HepG2 (cell line): Measurements from ENCODE around the gene EEIG1. TPM values are rescaled to one million over a fixed set of nuclear protein-coding genes. Genes with fewer than 3 reads are reported as not detected.

Experiments
- DPF2 ChIP-seq: sonication (generic); formaldehyde crosslinking; IDR thresholded peaks from 2 replicates; pipeline ENCODE4 v1.4.0; 2020; ENCODE audit warnings: mild to moderate bottlenecking, low read depth, missing genetic modification reagents, borderline replicate concordance
- E2F5 ChIP-seq: sonication (generic); formaldehyde crosslinking; conservative IDR thresholded peaks from 2 replicates; pipeline ENCODE4 v1.4.0; 2020; ENCODE audit warnings: missing genetic modification reagents
- ELF1 ChIP-seq: sonication (generic); formaldehyde crosslinking; IDR thresholded peaks from 2 replicates; pipeline ENCODE4 v1.4.0; 2020; ENCODE audit warnings: missing genetic modification reagents
- HNRNPLL ChIP-seq: fragments of 200-400 bp; formaldehyde crosslinking; IDR thresholded peaks from 2 replicates; pipeline ENCODE4 v1.6.1; 2017; ENCODE audit warnings: mild to moderate bottlenecking, low read depth, low read length; ENCODE audit not compliant: poor library complexity, severe bottlenecking
- KDM1A ChIP-seq: IDR thresholded peaks from 2 replicates; pipeline ENCODE4 v1.6.1; 2016; ENCODE audit warnings: missing compliant biosample characterization
- LRRFIP1 ChIP-seq: sonication (generic); formaldehyde crosslinking; conservative IDR thresholded peaks from 2 replicates; pipeline ENCODE4 v1.4.0; 2020; ENCODE audit warnings: missing genetic modification reagents
- SKIL ChIP-seq: sonication (generic); formaldehyde crosslinking; IDR thresholded peaks from 2 replicates; pipeline ENCODE4 v1.8.0; 2022; ENCODE audit warnings: missing genetic modification reagents, mild to moderate bottlenecking, moderate library complexity, borderline replicate concordance
- SNAI1 ChIP-seq: sonication (generic); formaldehyde crosslinking; IDR thresholded peaks from 2 replicates; pipeline ENCODE4 v1.5.0; 2020; ENCODE audit warnings: mild to moderate bottlenecking, missing genetic modification reagents, borderline replicate concordance
- SSRP1 ChIP-seq: IDR thresholded peaks from 2 replicates; pipeline ENCODE4 v1.6.1; 2016; ENCODE audit warnings: control low read depth
- ZFP1 ChIP-seq: IDR thresholded peaks from 2 replicates; pipeline ENCODE4 v1.6.1; 2016
- ZNF607 ChIP-seq: sonication (generic); formaldehyde crosslinking; IDR thresholded peaks from 2 replicates; pipeline ENCODE4 v1.5.1; 2020; ENCODE audit warnings: missing genetic modification reagents, mild to moderate bottlenecking, borderline replicate concordance
- ZNF646 ChIP-seq: sonication (generic); formaldehyde crosslinking; IDR thresholded peaks from 2 replicates; pipeline ENCODE4 v1.9.0; 2021; ENCODE audit warnings: mild to moderate bottlenecking, missing genetic modification reagents
- ZNF710 ChIP-seq: sonication (generic); formaldehyde crosslinking; IDR thresholded peaks from 2 replicates; pipeline ENCODE4 v1.5.0; 2020; ENCODE audit warnings: mild to moderate bottlenecking, missing genetic modification reagents, borderline replicate concordance
- ZSCAN21 ChIP-seq: sonication (generic); formaldehyde crosslinking; IDR thresholded peaks from 2 replicates; pipeline ENCODE4 v1.8.0; 2022; ENCODE audit warnings: mild to moderate bottlenecking, missing genetic modification reagents, moderate library complexity, borderline replicate concordance
- polyA plus RNA-seq, 8 experiments: library from polyadenylated mRNA; depleted of rRNA in 3 of 8; stranded (reverse) in 7 of 8; unstranded in 1 of 8; fragments of >200 nt; fragmentation: Illumina TruSeq in 4 of 8; extraction: Trizol in 4 of 8; gene quantifications; 2 replicates each; pipeline versions ENCODE4 v1.2.1 to v1.2.3, GENCODE V29; 2011 to 2016; ENCODE audit warnings: low read depth in 4 of 8, missing spikeins in 1 of 8, mixed read lengths in 1 of 8; ENCODE audit not compliant: insufficient read depth in 1 of 8
- total RNA-seq, 5 experiments: library from RNA; depleted of rRNA; stranded (reverse); fragments of >200 nt; fragmentation: Illumina TruSeq; extraction: Trizol; gene quantifications; 2 replicates each; pipeline ENCODE4 v1.2.3, GENCODE V29; 2016; ENCODE audit warnings: low read depth in 1 of 5

EEIG1 gene
- total and polyA plus RNA-seq, 2 of the 13 experiments (the other 11 are each of a cell fraction or from before 2014, with no cell fraction given): 16.6 to 25.2 TPM

- TF ChIP-seq ZNF710 (CRISPR knock-in tag) (0 out of 2 replicates have a peak, but pooled peaks have one; percentile 55), KDM1A (CRISPR knock-in tag) (0 out of 2 replicates have a peak, but pooled peaks have one; percentile 39), SKIL (CRISPR knock-in tag) (peak; percentile 82), E2F5 (no peak), SSRP1 (CRISPR knock-in tag) (no peak; the same call in 1 of the 2 replicates), ZNF607 (CRISPR knock-in tag) (no peak), ZNF646 (CRISPR knock-in tag) (no peak), SNAI1 (CRISPR knock-in tag) (0 out of 2 replicates have a peak, but pooled peaks have one; percentile 58), ZFP1 (no peak), ZSCAN21 (CRISPR knock-in tag) (no peak), HNRNPLL (peak; percentile 28), ELF1 (CRISPR knock-in tag) (peak; percentile 69), DPF2 (CRISPR knock-in tag) (no peak), LRRFIP1 (CRISPR knock-in tag) (no peak)
These were observed 25.1 kb upstream of the EEIG1 start (continued) for GRCh38 chr9:128005923-128006322.
